Pancreas (tissue), 10 donors: Measurements from ENCODE around the gene SCAF1. TPM values are rescaled to one million over a fixed set of nuclear protein-coding genes. Genes with fewer than 3 reads are reported as not detected.

Experiments used
- ATAC-seq, 4 donors: fragments of 200-7000 bp; cut with Tn5 transposase; one replicate each; pipeline versions ENCODE4 v1.8.0 to v1.9.1; 2020; ENCODE audit warnings: mild to moderate bottlenecking in 4 of 4, moderate library complexity in 4 of 4
- DNase-seq, 6 donors: peaks; one replicate each; pipeline ENCODE4 v3.0.0-alpha.2; 2020
- FAIRE-seq: peaks from 2 replicates; lab custom pipeline; 2012; peaks lifted over from hg19 to GRCh38; lab: Jason Lieb, UNC
- H3K27ac ChIP-seq, 4 donors: fragments of 200-600 bp; sonication (generic); 1 replicate in 3 of 4; 2 replicates in 1 of 4; pipeline versions ENCODE4 v1.5.0 to v1.8.0; 2020
- H3K27me3 ChIP-seq, 4 donors: fragments of 200-600 bp; one replicate each; pipeline ENCODE4 v1.8.0; 2021
- H3K36me3 ChIP-seq, 3 donors: fragments of 200-600 bp; sonication (generic) in 1 of 3; one replicate each; pipeline versions ENCODE4 v1.5.0 to v1.8.0; 2020 to 2021
- H3K4me1 ChIP-seq, 3 donors: fragments of 200-600 bp; one replicate each; pipeline ENCODE4 v1.8.0; 2021
- H3K4me3 ChIP-seq, 4 donors: fragments of 200-600 bp; sonication (generic) in 2 of 4; one replicate each; pipeline versions ENCODE4 v1.5.0 to v1.8.0; 2020 to 2021
- H3K9me3 ChIP-seq, 4 donors: fragments of 200-600 bp; one replicate each; pipeline ENCODE4 v1.8.0; 2021
- CTCF ChIP-seq, 4 donors: fragments of 200-600 bp; sonication (generic) in 3 of 4; IDR thresholded peaks; one replicate each; pipeline versions ENCODE4 v1.5.0 to v1.8.0; 2021; ENCODE audit warnings: antibody characterized with exemption in 4 of 4
- WGBS, 2 donors: extraction: QIAGEN DNeasy Blood & Tissue Kit; methylation state at CpG; one replicate each; pipeline ENCODE4 v1.1.7; 2013; 5-methylcytosine and 5-hydroxymethylcytosine counted together
- intact Hi-C, 3 donors: fragments of 100-400 bp; cut with DNase I; formaldehyde crosslinking; loops; one replicate each; pipeline versions ENCODE4 v1.11.1 to v1.14.2; 2022
- polyA plus RNA-seq, 2 donors: library from polyadenylated mRNA; stranded (reverse); fragments of 200-250 nt; gene quantifications; one replicate each; pipeline ENCODE4 v1.2.3, GENCODE V29; 2013
- total RNA-seq, 6 donors: library from RNA; stranded (reverse); fragmentation: NEBNext Ultra II Directional in 4 of 6; extraction: Animal tissue kit (Norgen Biotek cat#: 25700) in 4 of 6; gene quantifications; one replicate each; pipeline versions ENCODE4 v1.2.1 to v1.2.4, GENCODE V29; 2021 to 2023
- donor health status: healthy with polysubstance abuse.
- donor health status: DM: no; HTN: no; CAD: no; lungs with moderate emphysema.
- donor health status: DM: no; HTN: no; CAD: no.
- donor health status: control.
- donor health status: control.
- donor health status: Bipolar disorder and iron deficiency.
- donor health status: DM: yes; HTN: yes; CAD: no.
- donor health status: DM: no; HTN: no; CAD: no.
- donor health status: DM: no; HTN: no; CAD: no.
- donor health status: DM: yes; HTN: yes; CAD: no.

The SCAF1 gene
- total and polyA plus RNA-seq, 8 donors = 17.3 to 34.8 (median 28.3) TPM

- Histone ChIP-seq H3K27ac (peak overlapping the region; percentile 58 to 99 (median 83)), H3K4me3 (peak overlapping the region; percentile 83 to 99 (median 94)), H3K4me1 (peaks cover 5 to 23% (median 8%) of the 10 kb centered on the region in 3 donors), H3K9me3 (no peaks in the 10 kb centered on the region), H3K36me3 (peaks cover 0 to 8% (median 7%) of the 10 kb centered on the region in 3 donors), H3K27me3 (no peaks in the 10 kb centered on the region)
- DNase-seq (no peak), ATAC-seq (no peak), FAIRE-seq (no peak)
- no peak for TF ChIP-seq CTCF (IDR thresholded peaks at IDR 0.05)
- WGBS, 2 donors = 2 to 4% methylated on average over 5 of the region's 5 CpGs
- intact Hi-C loops = no loop called here
These were observed 555 bp downstream of the SCAF1 start for GRCh38 chr19:49642492-49643035.

- intact Hi-C loops = no loop called here
- Histone ChIP-seq H3K27ac (no peak overlapping the region), H3K4me1 (peaks cover 5 to 18% (median 8%) of the 10 kb centered on the region in 3 donors), H3K4me3 (no peak overlapping the region), H3K27me3 (no peaks in the 10 kb centered on the region), H3K36me3 (peaks cover 0 to 8% (median 7%) of the 10 kb centered on the region in 3 donors), H3K9me3 (no peaks in the 10 kb centered on the region)
- TF ChIP-seq CTCF (IDR thresholded peaks at IDR 0.05) = no peak
- no peak for ATAC-seq
- 69 to 77% methylated on average over 2 of the region's 2 CpGs for WGBS, 2 donors
- no peak for DNase-seq
- no peak for FAIRE-seq
These were observed 1.5 kb downstream of the SCAF1 start for GRCh38 chr19:49643466-49643865.

GRCh38 chr19:49645592-49645991, 3.6 kb downstream of the SCAF1 start:
- H3K27me3 ChIP-seq = no peaks in the 10 kb centered on the region
- peak in 1 of 6 donors; percentile 51 for DNase-seq
- FAIRE-seq = no peak
- no peak overlapping the region for H3K4me3 ChIP-seq
- intact Hi-C loops = no loop called here
- no peak for ATAC-seq
- TF ChIP-seq CTCF (IDR thresholded peaks at IDR 0.05) = no peak
- no peaks in the 10 kb centered on the region for H3K9me3 ChIP-seq
- H3K4me1 ChIP-seq = peaks cover 5 to 14% (median 8%) of the 10 kb centered on the region in 3 donors
- 89 to 96% methylated on average over 11 of the region's 11 CpGs for WGBS, 2 donors
- H3K36me3 ChIP-seq = peaks cover 0 to 12% (median 8%) of the 10 kb centered on the region in 3 donors
- no peak overlapping the region for H3K27ac ChIP-seq

GRCh38 chr19:49645995-49646394, 4.0 kb downstream of the SCAF1 start:
- TF ChIP-seq CTCF (IDR thresholded peaks at IDR 0.05) = no peak
- 91 to 96% methylated on average over 13 of the region's 13 CpGs for WGBS, 2 donors
- Histone ChIP-seq H3K4me1 (peaks cover 5 to 14% (median 8%) of the 10 kb centered on the region in 3 donors), H3K9me3 (no peaks in the 10 kb centered on the region), H3K27me3 (no peaks in the 10 kb centered on the region), H3K27ac (no peak overlapping the region), H3K4me3 (no peak overlapping the region), H3K36me3 (peaks cover 0 to 12% (median 8%) of the 10 kb centered on the region in 3 donors)
- intact Hi-C loops = no loop called here
- DNase-seq = peak in 1 of 6 donors; percentile 62
- ATAC-seq = no peak
- no peak for FAIRE-seq

GRCh38 chr19:49646586-49646985, 4.6 kb downstream of the SCAF1 start:
- 89 to 92% methylated on average over 17 of the region's 17 CpGs for WGBS, 2 donors
- intact Hi-C loops = no loop called here
- Histone ChIP-seq H3K9me3 (no peaks in the 10 kb centered on the region), H3K4me1 (peaks cover 5 to 14% (median 8%) of the 10 kb centered on the region in 3 donors), H3K4me3 (no peak overlapping the region), H3K27me3 (no peaks in the 10 kb centered on the region), H3K36me3 (peaks cover 0 to 18% (median 8%) of the 10 kb centered on the region in 3 donors), H3K27ac (no peak overlapping the region)
- DNase-seq = peak in 1 of 6 donors; percentile 54
- no peak for TF ChIP-seq CTCF (IDR thresholded peaks at IDR 0.05)
- ATAC-seq = no peak
- FAIRE-seq = no peak
